ENCODE data around the gene ST8SIA5.

ST8SIA5 gene

GRCh38 chr18:46629361-46629760 is 127.5 kb downstream of the ST8SIA5 start:
- DNase-seq (ENCODE audit: low read depth in 3 of 3): no peak

- DNase-seq (ENCODE audit: low read depth in 3 of 3): no peak
These were observed 128.6 kb downstream of the ST8SIA5 start for GRCh38 chr18:46628206-46628605.

- DNase-seq (ENCODE audit: low read depth in 3 of 3): no peak
These were observed 129.7 kb downstream of the ST8SIA5 start for GRCh38 chr18:46627136-46627535.

- no peak for DNase-seq (ENCODE audit: low read depth in 3 of 3)
These were observed 131.8 kb downstream of the ST8SIA5 start for GRCh38 chr18:46625069-46625468.

GRCh38 chr18:46624127-46624526 is 132.7 kb downstream of the ST8SIA5 start:
- DNase-seq (ENCODE audit: low read depth in 3 of 3): peak in 1 of 3 donors; percentile 31

- peak in 1 of 3 donors; percentile 1 for DNase-seq (ENCODE audit: low read depth in 3 of 3)
These were observed 133.3 kb downstream of the ST8SIA5 start for GRCh38 chr18:46623541-46623940.

- no peak for DNase-seq (ENCODE audit: low read depth in 3 of 3)
These were observed 133.9 kb downstream of the ST8SIA5 start for GRCh38 chr18:46622999-46623398.

GRCh38 chr18:46622451-46622850 is 134.4 kb downstream of the ST8SIA5 start:
- no peak for DNase-seq (ENCODE audit: low read depth in 3 of 3)

GRCh38 chr18:46621871-46622270 is 135.0 kb downstream of the ST8SIA5 start:
- DNase-seq (ENCODE audit: low read depth in 3 of 3): no peak

- no peak for DNase-seq (ENCODE audit: low read depth in 3 of 3)
These were observed 135.6 kb downstream of the ST8SIA5 start for GRCh38 chr18:46621111-46621766.

GRCh38 chr18:46619559-46619958 is 137.3 kb downstream of the ST8SIA5 start:
- no peak for DNase-seq (ENCODE audit: low read depth in 3 of 3)

Data from stimulated activated CD4-positive, alpha-beta T cell treated with anti-CD3 and anti-CD28 coated beads, TNF-alpha, amount 100 ng/mL, for 48 hours (primary cell).